NT2/D1 (cell line): ENCODE data around the gene IFNG.
"Not testable (repeated sequence)": the region's sequence is repeated elsewhere in the genome, so short reads cannot be mapped to it uniquely, and the experiment has no call there.

Source experiments
- DNase-seq: peaks from one replicate; pipeline ENCODE4 v3.0.0-alpha.2; 2011; ENCODE audit warnings: low read depth, low spot score
- H3K27me3 ChIP-seq: 2 replicates; pipeline ENCODE4 v1.6.0; 2011; ENCODE audit warnings: mild to moderate bottlenecking; ENCODE audit not compliant: insufficient read length, insufficient read depth
- H3K36me3 ChIP-seq: 2 replicates; pipeline ENCODE4 v1.6.1; 2011; ENCODE audit warnings: mild to moderate bottlenecking, low read length, mixed read lengths; ENCODE audit not compliant: insufficient read depth, insufficient read length
- H3K4me1 ChIP-seq: 2 replicates; pipeline ENCODE4 v1.5.1; 2011; ENCODE audit not compliant: insufficient read depth, insufficient read length
- H3K4me3 ChIP-seq: 2 replicates; pipeline ENCODE4 v1.5.1; 2011; ENCODE audit warnings: low read depth; ENCODE audit not compliant: insufficient read length
- H3K9ac ChIP-seq: 2 replicates; pipeline ENCODE4 v1.6.0; 2011; ENCODE audit warnings: low read depth; ENCODE audit not compliant: insufficient read length
- H3K9me3 ChIP-seq: 2 replicates; pipeline ENCODE4 v1.5.1; 2011; ENCODE audit warnings: mild to moderate bottlenecking, low read length; ENCODE audit not compliant: insufficient read depth
- SUZ12 ChIP-seq: IDR thresholded peaks from 2 replicates; pipeline ENCODE4 v1.6.1; 2011; ENCODE audit not compliant: insufficient read length, insufficient read depth; ENCODE audit errors: extremely low read depth
- YY1 ChIP-seq: IDR thresholded peaks from 2 replicates; pipeline ENCODE4 v1.6.1; 2011; ENCODE audit not compliant: insufficient read length, insufficient read depth
- ZNF274 ChIP-seq: IDR thresholded peaks from 2 replicates; pipeline ENCODE4 v1.6.1; 2011; ENCODE audit warnings: mild to moderate bottlenecking, low read depth, low read length

IFNG gene

DNA sequence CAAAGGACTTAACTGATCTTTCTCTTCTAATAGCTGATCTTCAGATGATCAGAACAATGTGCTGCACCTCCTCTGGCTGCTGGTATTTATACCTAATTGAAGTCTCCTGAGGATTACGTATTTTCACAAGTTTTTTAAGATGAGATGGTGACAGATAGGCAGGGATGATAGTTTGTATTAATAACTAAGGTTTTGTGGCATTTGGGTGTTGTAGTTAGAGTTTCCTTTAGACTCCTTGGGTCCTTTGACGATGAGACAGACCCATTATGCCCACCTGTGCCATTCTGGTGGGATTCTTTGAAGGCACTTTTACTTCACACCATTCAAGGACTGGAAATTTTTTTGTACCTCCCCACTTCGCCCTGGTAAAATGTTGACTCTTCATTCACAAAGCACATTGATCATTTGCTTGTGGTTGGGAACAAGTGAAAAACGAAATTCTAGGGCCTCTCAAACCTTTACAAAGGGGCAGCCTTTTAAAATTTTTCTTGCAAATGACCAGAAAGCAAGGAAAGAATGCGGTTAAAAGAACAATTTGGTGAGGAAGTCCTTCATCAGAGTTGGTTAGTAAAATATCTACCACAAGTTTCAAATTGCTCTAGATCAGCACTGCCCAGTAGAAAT is at the start of gene IFNG:
IFNG (minus strand) TSS at position 60 of the 624 bp plus-strand sequence. CDS start 125 bp downstream, outside the sequence.
- Histone ChIP-seq H3K27me3 (no peaks in the 10 kb centered on the region), H3K4me1 (no peaks in the 10 kb centered on the region), H3K36me3 (no peaks in the 10 kb centered on the region), H3K4me3 (no peak within 1 kb of the TSS), H3K9ac (no peak within 1 kb of the TSS), H3K9me3 (no peaks in the 10 kb centered on the region)
- no peak for DNase-seq
- TF ChIP-seq SUZ12 (no peak), YY1 (no peak), ZNF274 (no peak)

- H3K9me3 ChIP-seq, DNase-seq, H3K4me3 ChIP-seq, H3K27me3 ChIP-seq, H3K9ac ChIP-seq, H3K4me1 ChIP-seq, H3K36me3 ChIP-seq: not testable (repeated sequence)
Measured at GRCh38 chr12:68209048-68209728, 49.6 kb upstream of the IFNG start.

- H3K9ac ChIP-seq, result no peak overlapping the region
- H3K36me3 ChIP-seq, result no peaks in the 10 kb centered on the region
- H3K4me1 ChIP-seq, result no peaks in the 10 kb centered on the region
- H3K9me3 ChIP-seq, result no peaks in the 10 kb centered on the region
- DNase-seq, result no peak
- TF ChIP-seq ZNF274 (no peak), YY1 (no peak), SUZ12 (no peak)
- H3K27me3 ChIP-seq, result no peaks in the 10 kb centered on the region
- no peak overlapping the region for H3K4me3 ChIP-seq
Measured at GRCh38 chr12:68207276-68207675, 47.7 kb upstream of the IFNG start.

- TF ChIP-seq YY1 (no peak), SUZ12 (no peak), ZNF274 (no peak)
- H3K4me3 ChIP-seq, result no peak overlapping the region
- no peak for DNase-seq
Measured at GRCh38 chr12:68206446-68206845, 46.9 kb upstream of the IFNG start.

DNA sequence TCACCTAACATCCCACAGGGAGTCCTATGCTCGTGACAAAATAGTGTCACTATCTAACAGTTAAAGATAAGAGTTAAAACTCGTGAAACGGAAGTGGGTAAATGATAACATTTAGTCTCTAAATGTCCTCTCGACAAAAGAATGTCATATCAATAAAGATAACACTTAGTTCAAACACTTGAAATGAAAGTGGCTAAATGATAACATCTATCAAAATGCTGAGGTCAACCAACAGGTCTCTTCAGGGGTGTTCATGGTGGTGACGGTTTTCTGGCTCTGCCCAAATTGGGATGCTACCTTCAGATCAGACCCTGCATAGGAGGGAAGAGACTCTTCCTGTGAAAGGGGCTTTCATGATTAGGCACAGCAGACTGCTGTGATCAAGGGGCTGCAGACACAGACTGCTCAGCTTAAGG is 43.9 kb upstream of the IFNG start:
- Histone ChIP-seq H3K27me3 (no peaks in the 10 kb centered on the region), H3K4me1 (no peaks in the 10 kb centered on the region), H3K36me3 (no peaks in the 10 kb centered on the region), H3K4me3 (no peak overlapping the region), H3K9ac (no peak overlapping the region), H3K9me3 (no peaks in the 10 kb centered on the region)
- no peak for TF ChIP-seq SUZ12
- no peak for TF ChIP-seq YY1
- TF ChIP-seq ZNF274, result no peak
- no peak for DNase-seq

More at GRCh38 chr12:68206446-68206845, 46.9 kb upstream of the IFNG start:
- Histone ChIP-seq H3K9ac (no peak overlapping the region), H3K27me3 (no peaks in the 10 kb centered on the region), H3K36me3 (no peaks in the 10 kb centered on the region), H3K9me3 (no peaks in the 10 kb centered on the region), H3K4me1 (no peaks in the 10 kb centered on the region)

GRCh38 chr12:68200854-68201253 is 41.3 kb upstream of the IFNG start:
- DNase-seq, result no peak
- TF ChIP-seq SUZ12 (no peak), ZNF274 (no peak), YY1 (no peak)
- no peak overlapping the region for H3K9ac ChIP-seq
- no peaks in the 10 kb centered on the region for H3K4me1 ChIP-seq
- H3K4me3 ChIP-seq, result no peak overlapping the region
- H3K36me3 ChIP-seq, result no peaks in the 10 kb centered on the region
- no peaks in the 10 kb centered on the region for H3K27me3 ChIP-seq
- no peaks in the 10 kb centered on the region for H3K9me3 ChIP-seq

DNA sequence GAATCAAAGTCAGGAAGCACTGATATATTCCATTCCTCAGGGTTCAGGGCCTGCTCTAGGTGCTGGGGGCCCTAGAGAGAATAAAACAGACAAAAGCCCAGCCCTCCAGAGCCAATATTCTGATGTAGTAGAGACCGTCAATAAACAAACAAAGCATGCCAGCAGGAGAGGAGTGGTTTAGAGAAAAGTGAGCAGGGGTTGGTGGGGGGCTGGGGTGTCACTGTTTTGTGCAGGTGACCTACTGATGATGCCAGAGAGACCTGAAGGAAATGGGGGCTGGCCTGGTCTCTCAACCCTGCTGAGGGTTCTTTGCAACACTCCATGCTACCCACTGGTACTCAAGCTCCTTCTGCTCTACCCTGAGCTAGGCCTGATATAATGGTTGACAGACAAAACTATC is 39.6 kb upstream of the IFNG start:
- H3K4me3 ChIP-seq, result no peak overlapping the region
- no peaks in the 10 kb centered on the region for H3K27me3 ChIP-seq
- no peak overlapping the region for H3K9ac ChIP-seq
- H3K36me3 ChIP-seq, result no peaks in the 10 kb centered on the region
- H3K9me3 ChIP-seq, result no peaks in the 10 kb centered on the region
- TF ChIP-seq ZNF274 (no peak), YY1 (no peak), SUZ12 (no peak)
- H3K4me1 ChIP-seq, result no peaks in the 10 kb centered on the region
- DNase-seq, result peak; percentile 40
